ENCODE measurements around the gene ANGPTL8.

Gene ANGPTL8

DNA sequence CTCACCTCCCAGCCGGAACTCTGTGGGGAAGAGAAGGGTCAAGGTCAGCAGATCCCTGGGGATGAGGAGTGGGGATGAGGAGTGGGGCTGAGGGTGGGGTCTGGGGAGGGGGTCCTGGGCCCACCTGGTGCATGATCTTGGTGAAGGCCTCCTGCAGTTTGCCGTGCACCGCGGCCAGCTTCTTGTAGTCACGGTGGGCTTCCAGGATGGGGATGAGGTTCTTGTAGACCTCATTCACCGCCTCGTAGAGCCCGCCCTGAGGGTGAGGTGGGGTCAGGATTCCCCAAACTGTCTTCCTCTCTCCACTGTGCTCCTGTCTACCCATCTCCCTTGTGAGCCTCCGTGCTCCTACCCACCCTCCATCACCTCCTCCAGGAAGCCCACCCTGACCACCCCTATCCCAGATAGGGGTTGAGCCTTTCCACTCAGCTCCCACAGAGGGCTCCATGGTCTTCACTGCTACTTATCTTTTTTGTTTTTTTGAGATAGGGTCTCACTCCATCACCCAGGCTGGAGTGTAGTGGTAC, 35.3 kb upstream of the ANGPTL8 start:
- no peak for DNase-seq

- peak; percentile 78 for DNase-seq
Measured at GRCh38 chr19:11204943-11205349, 34.5 kb upstream of the ANGPTL8 start.

GRCh38 chr19:11205939-11206570, 33.4 kb upstream of the ANGPTL8 start:
- no peak for DNase-seq

GRCh38 chr19:11208561-11209471, 30.6 kb upstream of the ANGPTL8 start:
- DNase-seq = no peak

- DNase-seq = no peak
Measured at GRCh38 chr19:11209839-11210655, 29.4 kb upstream of the ANGPTL8 start.

- DNase-seq = no peak
Measured at GRCh38 chr19:11210656-11210928, 28.8 kb upstream of the ANGPTL8 start.

DNA sequence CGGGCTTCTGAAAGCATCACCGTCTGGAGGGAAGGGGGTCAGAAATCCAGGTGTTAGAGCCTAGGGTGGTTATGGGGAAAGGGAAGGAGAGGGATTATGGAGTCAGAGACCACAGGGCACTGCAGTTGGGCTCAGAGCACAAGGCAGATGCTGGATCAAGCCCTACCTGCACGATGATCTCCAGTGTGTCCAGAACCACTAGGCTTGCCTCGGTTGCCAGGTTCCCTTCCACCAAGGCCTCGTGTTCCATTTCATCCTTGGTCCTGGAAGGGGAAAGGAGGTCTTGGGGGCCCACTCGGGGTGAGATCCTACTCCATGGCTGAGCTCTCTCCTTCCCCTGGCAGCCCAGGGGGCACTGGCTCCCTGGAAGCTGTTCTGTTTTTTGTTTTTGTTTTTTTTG, 25.0 kb upstream of the ANGPTL8 start:
- no peak for DNase-seq

DNA sequence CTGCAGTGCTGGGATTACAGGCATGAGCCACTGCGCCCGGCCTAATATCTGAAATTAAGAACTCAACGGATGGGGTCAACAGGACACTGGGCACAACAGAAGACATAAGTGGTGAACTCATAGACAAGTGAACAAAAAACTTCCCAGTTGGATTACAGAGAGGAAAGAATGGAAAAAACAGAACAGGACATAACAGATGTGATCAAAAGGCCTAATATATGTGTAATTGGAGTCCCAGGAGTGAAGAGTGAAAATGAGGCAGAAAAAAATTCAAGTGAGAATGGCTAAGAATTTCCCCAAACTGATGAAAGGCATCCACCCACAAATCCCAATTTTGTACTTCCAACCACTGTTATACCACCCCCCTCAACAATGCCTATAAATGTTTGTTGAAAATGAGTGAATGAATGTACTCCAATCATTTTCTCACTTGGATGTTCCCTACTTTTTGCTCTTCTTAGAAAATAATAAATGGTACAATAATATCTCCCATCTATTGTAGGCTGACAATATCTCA, 18.3 kb upstream of the ANGPTL8 start:
- DNase-seq = no peak

- no peak for DNase-seq
Measured at GRCh38 chr19:11223200-11223599, 16.2 kb upstream of the ANGPTL8 start.

DNA sequence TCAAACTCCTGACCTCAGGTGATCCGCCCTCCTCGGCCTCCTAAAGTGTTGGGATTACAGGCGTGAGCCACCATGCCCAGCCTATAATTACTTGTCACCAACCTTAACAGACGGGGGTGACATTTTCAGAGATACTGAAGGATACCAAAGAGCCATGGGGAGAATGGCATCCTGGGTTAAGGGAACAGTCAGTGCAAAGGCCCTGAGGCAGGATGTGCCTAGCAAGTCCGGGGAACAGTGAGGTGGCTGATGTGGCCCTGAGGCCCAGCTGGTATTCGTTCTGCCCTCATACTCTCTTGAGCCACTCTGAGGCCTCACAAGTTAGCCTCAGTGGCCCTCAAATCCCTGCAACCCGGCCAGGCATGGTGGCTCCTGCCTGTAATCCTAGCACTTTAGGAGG, 15.0 kb upstream of the ANGPTL8 start:
- no peak for DNase-seq

GRCh38 chr19:11225172-11225571, 14.2 kb upstream of the ANGPTL8 start:
- no peak for DNase-seq

DNA sequence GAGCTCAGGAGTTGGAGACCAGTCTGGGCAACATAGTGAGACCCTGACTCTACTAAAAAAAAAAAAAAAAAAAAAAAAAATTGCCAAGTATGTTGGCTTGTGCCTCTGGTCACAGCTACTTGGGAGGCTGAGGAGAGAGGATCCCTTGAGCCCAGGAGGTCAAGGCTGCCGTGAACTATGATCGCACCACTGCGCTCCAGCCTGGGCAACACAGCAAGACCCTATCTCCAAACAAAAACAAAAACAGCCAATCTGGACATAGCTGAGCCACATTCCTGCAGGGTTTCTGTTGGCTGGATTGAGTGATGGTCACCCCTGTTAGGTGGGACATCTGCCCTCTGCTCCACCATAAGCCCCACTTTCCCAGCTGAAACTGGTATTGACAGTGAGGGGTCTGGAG, 13.6 kb upstream of the ANGPTL8 start:
- DNase-seq = no peak

DNA sequence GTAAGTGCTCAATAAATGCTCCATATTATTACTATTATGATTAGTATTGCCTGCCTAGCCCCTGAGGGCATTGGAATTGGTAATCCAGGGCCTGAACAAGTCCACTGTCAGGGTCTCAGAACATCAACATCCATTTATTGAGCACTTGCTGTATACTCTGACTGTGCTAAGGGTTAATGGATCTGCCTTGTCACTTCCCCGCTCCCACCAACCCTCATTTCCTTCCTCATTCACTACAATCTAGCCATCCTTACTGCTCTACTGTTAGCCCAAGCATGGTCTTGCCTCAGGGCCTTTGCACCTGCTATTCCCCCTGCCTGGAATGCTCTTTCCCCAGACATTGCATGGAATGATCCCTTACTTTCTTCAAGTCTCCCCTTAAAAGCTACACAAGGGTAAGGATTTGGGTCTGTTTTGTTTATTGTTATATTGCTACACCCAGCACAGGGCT, 12.7 kb upstream of the ANGPTL8 start:
- DNase-seq = no peak

GRCh38 chr19:11227195-11227886, 12.1 kb upstream of the ANGPTL8 start:
- no peak for DNase-seq

DNA sequence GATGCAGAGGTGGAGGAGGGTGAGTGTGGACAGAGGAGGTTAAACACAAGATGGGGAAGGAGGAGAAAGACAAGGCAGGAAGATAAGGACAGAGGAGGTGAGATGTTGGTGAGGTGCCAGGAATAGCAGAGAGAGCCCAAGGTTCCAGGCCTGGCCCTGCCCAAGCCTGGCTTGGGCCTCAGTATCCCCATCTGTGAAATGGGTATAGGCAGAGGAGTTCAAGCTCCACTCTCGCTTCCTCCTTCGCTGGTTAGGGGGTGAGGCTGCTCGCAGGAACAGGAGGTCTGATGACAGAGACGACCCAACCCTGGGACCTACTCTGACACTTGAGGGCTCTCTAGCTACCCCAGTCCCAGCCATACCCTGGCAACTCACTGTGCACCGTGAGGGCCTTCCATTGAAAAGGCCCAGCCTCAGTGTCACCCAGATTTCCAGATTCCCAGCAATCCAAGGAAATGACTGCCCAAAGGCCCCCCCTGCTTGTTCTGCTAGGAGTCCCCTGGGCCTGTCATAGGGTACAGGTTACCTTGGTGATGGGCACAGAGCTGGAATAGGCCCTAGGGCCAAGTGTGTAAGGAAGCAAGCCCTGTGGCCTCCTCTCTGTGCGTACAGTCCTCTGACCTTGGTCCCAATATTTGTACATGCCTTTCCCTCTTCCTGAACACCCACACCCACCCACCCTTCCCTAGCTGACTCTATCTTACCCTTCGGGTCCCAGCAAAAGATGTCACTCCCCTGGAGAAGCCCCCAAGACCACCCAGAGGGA, 8.6 kb upstream of the ANGPTL8 start:
- DNase-seq = no peak

GRCh38 chr19:11232555-11232954, 6.9 kb upstream of the ANGPTL8 start:
- no peak for DNase-seq

DNA sequence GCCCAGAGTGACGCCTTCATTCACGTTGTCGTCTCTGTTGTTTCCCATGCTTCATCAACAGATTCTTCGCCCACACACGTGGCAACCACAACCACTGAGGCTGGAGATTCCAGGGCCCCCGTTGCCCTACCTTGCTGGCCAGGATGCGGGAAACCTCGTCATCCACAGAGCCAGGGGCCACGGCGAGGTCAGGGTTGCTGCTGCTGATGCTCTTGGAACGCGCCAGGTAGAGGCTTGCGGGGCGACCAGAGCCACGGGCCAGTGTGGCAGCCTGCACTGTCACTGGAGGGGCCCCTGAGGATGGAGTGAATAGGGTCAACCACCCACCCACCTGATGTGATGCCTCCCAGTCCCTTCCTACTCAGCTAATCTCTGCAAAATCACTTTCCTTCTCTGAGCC, 6.3 kb upstream of the ANGPTL8 start:
- no peak for DNase-seq

- DNase-seq = no peak
Measured at GRCh38 chr19:11234486-11235075, 4.8 kb upstream of the ANGPTL8 start.

GRCh38 chr19:11236324-11237301, 2.8 kb upstream of the ANGPTL8 start:
- no peak for DNase-seq

DNA sequence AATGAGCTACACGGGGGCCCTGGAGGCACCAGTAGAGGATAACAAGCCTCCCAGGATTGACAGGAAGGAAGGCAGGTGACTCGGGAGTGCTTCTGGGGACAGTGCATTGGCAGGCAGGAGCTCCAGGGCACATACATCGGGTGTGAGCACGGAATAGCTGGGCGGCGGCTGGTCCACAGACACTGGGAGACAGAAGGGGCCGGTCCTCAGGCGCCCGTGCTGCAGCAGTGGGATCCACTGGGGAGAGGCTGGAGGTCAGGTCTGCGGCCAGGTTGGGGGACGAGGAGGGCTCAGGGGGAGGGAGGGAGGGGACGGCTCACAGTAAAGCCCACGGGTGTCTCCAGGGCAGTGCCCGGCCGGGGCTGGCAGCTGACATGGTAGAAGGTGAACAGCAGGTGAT, 2.1 kb upstream of the ANGPTL8 start:
- DNase-seq = no peak
